Erythroblast (primary cell): ENCODE results near the gene CSF1R.

Source experiments
- GATA1 ChIP-seq: IDR thresholded peaks from 2 replicates; pipeline ENCODE4 v1.6.1; 2011; ENCODE audit warnings: low read depth, mild to moderate bottlenecking, control low read depth, low read length, moderate library complexity
- POLR2A ChIP-seq: IDR thresholded peaks from 2 replicates; pipeline ENCODE4 v1.6.1; 2011; ENCODE audit warnings: mild to moderate bottlenecking, low read length

GRCh38 chr5:150038547-150038946 is 47.8 kb downstream of the CSF1R start:
- no peak for TF ChIP-seq POLR2A
- TF ChIP-seq GATA1: no peak
